NCI-H69 (cell line): ENCODE data around the gene GPX2.

Experiments used
- DNase-seq: peaks from one replicate; lab custom pipeline; 2025; lab: John Stamatoyannopoulos, UW

GPX2 gene

GRCh38 chr14:64939817-64940190, 2.7 kb downstream of the GPX2 start:
- no peak for DNase-seq

GRCh38 chr14:64938972-64939816, 3.4 kb downstream of the GPX2 start:
- peak; percentile 92 for DNase-seq

DNA sequence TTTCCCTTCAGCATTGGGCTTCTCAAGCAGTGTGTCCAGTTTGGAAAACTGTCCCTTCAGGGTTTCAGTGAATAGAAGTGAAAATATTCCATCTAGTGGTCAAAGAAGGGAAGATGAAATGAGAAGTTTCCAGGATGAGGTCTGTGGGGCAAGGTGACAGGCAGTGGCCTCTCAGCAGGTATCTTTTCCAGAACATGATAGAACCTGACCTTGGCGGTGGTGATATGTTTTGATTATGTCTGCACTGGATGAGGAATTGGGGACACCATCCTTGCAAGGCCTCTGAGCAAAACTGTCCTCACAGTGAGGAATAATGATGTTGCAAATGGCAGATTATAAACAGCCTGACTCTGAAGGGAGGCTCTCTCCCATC, 4.7 kb downstream of the GPX2 start:
- peak; percentile 54 for DNase-seq

- peak; percentile 47 for DNase-seq
These were observed 5.2 kb downstream of the GPX2 start for GRCh38 chr14:64937171-64937820.

DNA sequence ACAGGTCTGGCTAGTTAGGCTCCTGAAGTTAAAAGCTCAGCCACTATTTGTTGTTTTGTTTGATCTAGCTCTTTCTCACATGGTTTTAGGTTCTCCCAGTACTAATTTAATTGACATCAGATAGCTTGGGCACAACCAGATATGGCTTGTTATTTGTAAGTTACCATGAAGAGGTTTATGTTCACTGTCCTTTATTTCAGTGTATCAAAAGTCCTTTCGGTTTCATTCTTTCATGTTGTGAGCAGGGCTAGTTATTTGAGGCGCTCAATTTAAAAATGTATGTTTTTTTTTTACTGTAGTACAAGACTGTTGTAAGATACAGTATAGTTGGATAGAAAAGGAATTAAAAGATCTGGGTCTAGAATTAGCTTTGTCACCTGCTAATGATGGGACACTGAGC, 7.0 kb downstream of the GPX2 start:
- DNase-seq: no peak

- DNase-seq: no peak
These were observed 8.1 kb downstream of the GPX2 start for GRCh38 chr14:64934338-64934929.

GRCh38 chr14:64932231-64932630, 10.3 kb downstream of the GPX2 start:
- DNase-seq: no peak

- no peak for DNase-seq
These were observed 11.4 kb downstream of the GPX2 start for GRCh38 chr14:64931123-64931522.

- DNase-seq: no peak
These were observed 12.3 kb downstream of the GPX2 start for GRCh38 chr14:64930085-64930843.

GRCh38 chr14:64929014-64929359, 13.6 kb downstream of the GPX2 start:
- DNase-seq: no peak

- no peak for DNase-seq
These were observed 14.1 kb downstream of the GPX2 start for GRCh38 chr14:64928239-64929013.

DNA sequence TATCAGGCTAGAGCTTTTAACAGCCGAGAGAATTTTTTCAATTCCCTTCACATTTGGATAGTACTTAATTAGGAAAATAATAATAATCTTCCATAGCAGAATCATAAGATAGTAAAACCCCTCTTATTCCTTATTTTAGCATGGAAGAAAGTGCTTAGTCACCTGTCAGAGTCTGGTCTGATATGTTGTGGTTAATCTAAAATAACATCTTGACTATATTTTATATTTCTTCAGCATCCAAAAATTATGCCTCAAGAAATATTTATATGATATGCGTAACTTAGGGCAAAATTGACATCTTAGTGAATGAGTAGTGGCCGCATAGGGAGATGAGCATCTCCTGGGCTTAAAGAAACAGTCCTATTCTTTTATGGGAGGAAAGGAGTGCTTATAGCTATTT, 15.5 kb downstream of the GPX2 start:
- DNase-seq: no peak

- no peak for DNase-seq
These were observed 16.0 kb downstream of the GPX2 start for GRCh38 chr14:64926398-64926995.

- no peak for DNase-seq
These were observed 19.5 kb downstream of the GPX2 start for GRCh38 chr14:64923015-64923414.

GRCh38 chr14:64920465-64920864, 22.1 kb downstream of the GPX2 start:
- DNase-seq: no peak

DNA sequence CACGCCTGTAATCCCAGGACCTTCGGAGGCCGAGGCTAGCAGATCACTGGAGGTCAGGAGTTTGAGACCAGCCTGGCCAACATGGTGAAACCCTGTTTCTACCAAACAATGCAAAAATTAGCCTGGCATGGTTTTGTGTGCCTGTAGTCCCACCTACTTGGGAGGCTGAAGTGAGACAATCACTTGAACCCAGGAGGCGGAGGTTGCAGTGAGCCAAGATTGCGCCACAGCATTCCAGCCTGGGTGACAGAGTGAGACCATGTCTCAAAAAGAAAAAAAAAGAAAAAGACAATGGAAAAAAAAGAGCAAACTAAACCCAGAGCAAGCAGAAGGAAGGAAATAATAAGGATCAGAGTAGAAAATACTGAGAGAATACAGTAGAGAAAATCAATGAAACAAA, 22.9 kb downstream of the GPX2 start:
- no peak for DNase-seq

DNA sequence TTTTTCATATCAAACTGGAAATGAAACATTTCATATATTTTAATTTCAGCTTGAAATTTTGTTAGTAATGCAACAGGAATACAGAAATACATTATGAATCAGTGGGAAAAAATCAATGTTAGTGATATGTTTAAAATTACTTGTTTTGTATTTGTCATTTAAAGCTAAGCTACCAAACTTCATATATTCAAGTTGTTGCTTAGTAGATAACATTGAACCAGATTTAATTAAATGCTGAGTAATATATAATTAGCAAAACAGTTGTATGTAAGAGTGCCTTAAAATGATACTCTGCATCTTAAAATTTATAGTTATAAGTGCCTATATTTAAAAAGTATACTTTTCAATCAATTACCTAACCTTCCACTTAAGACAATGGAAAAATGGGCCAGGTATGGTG, 23.3 kb downstream of the GPX2 start:
- no peak for DNase-seq

- DNase-seq: no peak
These were observed 24.3 kb downstream of the GPX2 start for GRCh38 chr14:64918216-64918615.

- no peak for DNase-seq
These were observed 26.7 kb downstream of the GPX2 start for GRCh38 chr14:64915797-64916196.

GRCh38 chr14:64915029-64915424, 27.5 kb downstream of the GPX2 start:
- no peak for DNase-seq

DNA sequence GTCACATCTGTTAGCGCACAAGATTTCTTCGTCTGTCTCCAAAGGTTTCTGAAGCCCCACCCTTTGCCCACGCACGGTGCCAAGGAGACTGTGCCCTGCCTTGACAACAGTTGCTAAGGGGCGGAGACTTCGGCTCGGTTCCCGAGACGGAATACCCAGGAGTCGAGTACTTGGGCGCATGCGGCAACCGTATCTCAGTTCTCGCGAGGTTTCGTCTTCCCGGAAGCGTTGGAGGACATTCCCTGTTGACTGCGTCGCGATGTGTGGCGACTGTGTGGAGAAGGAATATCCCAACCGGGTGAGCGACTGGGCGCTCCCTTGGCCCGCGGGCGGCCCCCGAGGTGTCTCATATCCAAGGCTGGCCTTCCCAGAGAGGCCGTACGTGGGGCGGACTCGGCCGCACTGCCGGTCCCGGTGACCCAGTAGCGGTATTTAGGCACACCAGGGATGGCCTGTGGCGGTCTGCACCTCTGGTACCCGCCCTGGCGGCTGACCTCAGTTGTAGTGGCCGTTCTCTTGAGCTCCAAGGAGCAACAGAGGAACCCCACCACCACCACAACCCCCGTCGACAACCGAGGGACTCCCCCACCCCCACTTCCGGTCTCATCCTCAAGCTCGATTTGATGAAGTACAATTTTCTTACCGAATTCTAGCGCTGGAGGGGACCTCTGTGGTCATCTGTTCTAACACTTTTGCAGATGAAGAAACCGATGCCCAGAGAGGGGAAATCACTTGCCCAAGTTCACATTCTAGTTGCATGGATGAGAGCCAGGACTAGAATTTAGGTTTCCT, 28.1 kb downstream of the GPX2 start, which contains the start of gene CHURC1:
TSS of gene CHURC1 (plus strand) at position 219 of the 792 bp plus-strand sequence. CDS start at position 260, 41 bp downstream.
- peak; percentile 100 for DNase-seq
